ENCODE results near the gene EFR3B.

The EFR3B gene

GRCh38 chr2:25151718-25152117 lies 109.8 kb downstream of the EFR3B start:
- no peak for DNase-seq
- POLR2A ChIA-PET, result no interaction called here
- H3K4me1 ChIP-seq (ENCODE audit: control extremely low read depth in 1 of 4, control insufficient read depth in 4 of 4, insufficient read depth in 4 of 4, low read length in 3 of 4), result no peaks in the 10 kb centered on the region
- CTCF ChIA-PET, result interaction anchor here (1.0 to 1.9 kb wide), 2 partner anchors 12 to 77 kb away, joined by 4 to 5 read pairs; no protein-coding TSS in a partner anchor
- WGBS (ENCODE audit: insufficient coverage), result 93% methylated on average over 11 of the region's 12 CpGs
- H3K9me3 ChIP-seq (ENCODE audit: control extremely low read depth in 1 of 5, control insufficient read depth in 4 of 5, insufficient read depth in 2 of 5, low read depth in 1 of 5, low read length in 4 of 5), result no peaks in the 10 kb centered on the region
- no peaks in the 10 kb centered on the region for H3K27me3 ChIP-seq (replicated peaks in 2 of 5; ENCODE audit: control insufficient read depth in 4 of 5, insufficient read depth in 5 of 5, low read length in 4 of 5)
- no peak overlapping the region for H3K4me3 ChIP-seq (ENCODE audit: control insufficient read depth in 1 of 7, extremely low read depth in 1 of 7, insufficient read depth in 4 of 7, low read depth in 2 of 7, low read length in 6 of 7)
- no peak overlapping the region for H3K27ac ChIP-seq (ENCODE audit: insufficient read depth in 1 of 2, low read depth in 1 of 2, low read length in 2 of 2, poor library complexity in 1 of 2, severe bottlenecking in 2 of 2)
- peaks cover 0 to 2% (median 0%) of the 10 kb centered on the region in 4 experiments for H3K36me3 ChIP-seq (ENCODE audit: control insufficient read depth in 4 of 4, insufficient read depth in 4 of 4, low read length in 3 of 4)

GRCh38 chr2:25155401-25155800 lies 113.5 kb downstream of the EFR3B start:
- ChIA-PET POLR2A (interaction anchor here (0.6 kb wide), 1 partner anchor 138 kb away, joined by 3 read pairs; no protein-coding TSS in a partner anchor), CTCF (interaction anchor here (3.1 kb wide), 1 partner anchor 11 kb away, joined by 16 read pairs; the partner anchor contains the start of gene POMC)
- Histone ChIP-seq H3K4me3 (ENCODE audit: control insufficient read depth in 1 of 7, extremely low read depth in 1 of 7, insufficient read depth in 4 of 7, low read depth in 2 of 7, low read length in 6 of 7) (no peak overlapping the region), H3K9me3 (ENCODE audit: control extremely low read depth in 1 of 5, control insufficient read depth in 4 of 5, insufficient read depth in 2 of 5, low read depth in 1 of 5, low read length in 4 of 5) (no peaks in the 10 kb centered on the region), H3K27ac (ENCODE audit: insufficient read depth in 1 of 2, low read depth in 1 of 2, low read length in 2 of 2, poor library complexity in 1 of 2, severe bottlenecking in 2 of 2) (no peak overlapping the region), H3K27me3 (replicated peaks in 2 of 5; ENCODE audit: control insufficient read depth in 4 of 5, insufficient read depth in 5 of 5, low read length in 4 of 5) (peaks cover 0 to 4% (median 0%) of the 10 kb centered on the region in 5 experiments), H3K36me3 (ENCODE audit: control insufficient read depth in 4 of 4, insufficient read depth in 4 of 4, low read length in 3 of 4) (peaks cover 0 to 3% (median 0%) of the 10 kb centered on the region in 4 experiments), H3K4me1 (ENCODE audit: control extremely low read depth in 1 of 4, control insufficient read depth in 4 of 4, insufficient read depth in 4 of 4, low read length in 3 of 4) (peaks cover 0 to under 1% (median 0%) of the 10 kb centered on the region in 4 experiments)
- 90% methylated on average over 9 of the region's 10 CpGs for WGBS (ENCODE audit: insufficient coverage)
- DNase-seq, result no peak

- CTCF ChIA-PET, result no interaction called here
These were observed 116.4 kb downstream of the EFR3B start for GRCh38 chr2:25158096-25158852.

GRCh38 chr2:25159949-25160348 lies 118.1 kb downstream of the EFR3B start:
- H3K36me3 ChIP-seq (ENCODE audit: control insufficient read depth in 4 of 4, insufficient read depth in 4 of 4, low read length in 3 of 4), result peaks cover 0 to 1% (median 0%) of the 10 kb centered on the region in 4 experiments
- peaks cover 0 to 10% (median 0%) of the 10 kb centered on the region in 5 experiments for H3K27me3 ChIP-seq (replicated peaks in 2 of 5; ENCODE audit: control insufficient read depth in 4 of 5, insufficient read depth in 5 of 5, low read length in 4 of 5)
- ChIA-PET POLR2A (no interaction called here), CTCF (no interaction called here)
- peak overlapping the region in 1 of 7 experiments; percentile 50 for H3K4me3 ChIP-seq (ENCODE audit: control insufficient read depth in 1 of 7, extremely low read depth in 1 of 7, insufficient read depth in 4 of 7, low read depth in 2 of 7, low read length in 6 of 7)
- no peak overlapping the region for H3K27ac ChIP-seq (ENCODE audit: insufficient read depth in 1 of 2, low read depth in 1 of 2, low read length in 2 of 2, poor library complexity in 1 of 2, severe bottlenecking in 2 of 2)
- WGBS (ENCODE audit: insufficient coverage), result 91% methylated on average over 5 of the region's 8 CpGs
- H3K4me1 ChIP-seq (ENCODE audit: control extremely low read depth in 1 of 4, control insufficient read depth in 4 of 4, insufficient read depth in 4 of 4, low read length in 3 of 4), result peaks cover 0 to 14% (median 5%) of the 10 kb centered on the region in 4 experiments
- no peaks in the 10 kb centered on the region for H3K9me3 ChIP-seq (ENCODE audit: control extremely low read depth in 1 of 5, control insufficient read depth in 4 of 5, insufficient read depth in 2 of 5, low read depth in 1 of 5, low read length in 4 of 5)
- peak in 2 of 3 donors; percentile 32 to 39 for DNase-seq

More at GRCh38 chr2:25158096-25158852, 116.4 kb downstream of the EFR3B start:
- Histone ChIP-seq H3K4me1 (ENCODE audit: control extremely low read depth in 1 of 4, control insufficient read depth in 4 of 4, insufficient read depth in 4 of 4, low read length in 3 of 4) (peaks cover 0 to 14% (median 5%) of the 10 kb centered on the region in 4 experiments), H3K27ac (ENCODE audit: insufficient read depth in 1 of 2, low read depth in 1 of 2, low read length in 2 of 2, poor library complexity in 1 of 2, severe bottlenecking in 2 of 2) (no peak overlapping the region), H3K27me3 (replicated peaks in 2 of 5; ENCODE audit: control insufficient read depth in 4 of 5, insufficient read depth in 5 of 5, low read length in 4 of 5) (peaks cover 0 to 4% (median 0%) of the 10 kb centered on the region in 5 experiments), H3K9me3 (ENCODE audit: control extremely low read depth in 1 of 5, control insufficient read depth in 4 of 5, insufficient read depth in 2 of 5, low read depth in 1 of 5, low read length in 4 of 5) (no peaks in the 10 kb centered on the region), H3K36me3 (ENCODE audit: control insufficient read depth in 4 of 4, insufficient read depth in 4 of 4, low read length in 3 of 4) (peaks cover 0 to 3% (median 0%) of the 10 kb centered on the region in 4 experiments), H3K4me3 (ENCODE audit: control insufficient read depth in 1 of 7, extremely low read depth in 1 of 7, insufficient read depth in 4 of 7, low read depth in 2 of 7, low read length in 6 of 7) (no peak overlapping the region)
- no peak for DNase-seq
- POLR2A ChIA-PET, result no interaction called here
- WGBS (ENCODE audit: insufficient coverage), result 99% methylated on average over 11 of the region's 11 CpGs

- peaks cover 0 to 1% (median 0%) of the 10 kb centered on the region in 4 experiments for H3K36me3 ChIP-seq (ENCODE audit: control insufficient read depth in 4 of 4, insufficient read depth in 4 of 4, low read length in 3 of 4)
- no peak for DNase-seq
- no peaks in the 10 kb centered on the region for H3K9me3 ChIP-seq (ENCODE audit: control extremely low read depth in 1 of 5, control insufficient read depth in 4 of 5, insufficient read depth in 2 of 5, low read depth in 1 of 5, low read length in 4 of 5)
- 99% methylated on average over 7 of the region's 10 CpGs for WGBS (ENCODE audit: insufficient coverage)
- peak overlapping the region in 2 of 7 experiments; percentile 50 to 71 for H3K4me3 ChIP-seq (ENCODE audit: control insufficient read depth in 1 of 7, extremely low read depth in 1 of 7, insufficient read depth in 4 of 7, low read depth in 2 of 7, low read length in 6 of 7)
- CTCF ChIA-PET, result no interaction called here
- POLR2A ChIA-PET, result no interaction called here
- no peak overlapping the region for H3K27ac ChIP-seq (ENCODE audit: insufficient read depth in 1 of 2, low read depth in 1 of 2, low read length in 2 of 2, poor library complexity in 1 of 2, severe bottlenecking in 2 of 2)
- H3K27me3 ChIP-seq (replicated peaks in 2 of 5; ENCODE audit: control insufficient read depth in 4 of 5, insufficient read depth in 5 of 5, low read length in 4 of 5), result peaks cover 0 to 12% (median 4%) of the 10 kb centered on the region in 5 experiments
- peaks cover 0 to 14% (median 5%) of the 10 kb centered on the region in 4 experiments for H3K4me1 ChIP-seq (ENCODE audit: control extremely low read depth in 1 of 4, control insufficient read depth in 4 of 4, insufficient read depth in 4 of 4, low read length in 3 of 4)
These were observed 118.5 kb downstream of the EFR3B start for GRCh38 chr2:25160376-25160775.

- peak; percentile 64 to 72 (median 64) for DNase-seq
- Histone ChIP-seq H3K36me3 (ENCODE audit: control insufficient read depth in 4 of 4, insufficient read depth in 4 of 4, low read length in 3 of 4) (peaks cover 0 to 1% (median 0%) of the 10 kb centered on the region in 4 experiments), H3K4me1 (ENCODE audit: control extremely low read depth in 1 of 4, control insufficient read depth in 4 of 4, insufficient read depth in 4 of 4, low read length in 3 of 4) (peaks cover 0 to 17% (median 5%) of the 10 kb centered on the region in 4 experiments), H3K27ac (ENCODE audit: insufficient read depth in 1 of 2, low read depth in 1 of 2, low read length in 2 of 2, poor library complexity in 1 of 2, severe bottlenecking in 2 of 2) (no peak overlapping the region), H3K27me3 (replicated peaks in 2 of 5; ENCODE audit: control insufficient read depth in 4 of 5, insufficient read depth in 5 of 5, low read length in 4 of 5) (peaks cover 0 to 15% (median 4%) of the 10 kb centered on the region in 5 experiments), H3K9me3 (ENCODE audit: control extremely low read depth in 1 of 5, control insufficient read depth in 4 of 5, insufficient read depth in 2 of 5, low read depth in 1 of 5, low read length in 4 of 5) (no peaks in the 10 kb centered on the region), H3K4me3 (ENCODE audit: control insufficient read depth in 1 of 7, extremely low read depth in 1 of 7, insufficient read depth in 4 of 7, low read depth in 2 of 7, low read length in 6 of 7) (peak overlapping the region; percentile 17 to 71 (median 44))
- ChIA-PET POLR2A (no interaction called here), CTCF (no interaction called here)
- 55% methylated on average over 66 of the region's 69 CpGs for WGBS (ENCODE audit: insufficient coverage)
These were observed 119.3 kb downstream of the EFR3B start for GRCh38 chr2:25161055-25161781.
